Activated CD8-positive, alpha-beta memory T cell treated with anti-CD3 and anti-CD28 coated beads, Interleukin-2, amount 50 U/mL, for 1 hour (primary cell): ENCODE results near the gene SLC6A18.

Source experiments
- DNase-seq: peaks from one replicate; pipeline ENCODE4 v3.0.0-alpha.2; 2020; ENCODE audit errors: extremely low read depth

SLC6A18 gene

GRCh38 chr5:1202798-1203185 is 22.4 kb upstream of the SLC6A18 start:
- no peak for DNase-seq

- no peak for DNase-seq
These were observed 21.7 kb upstream of the SLC6A18 start for GRCh38 chr5:1203311-1203967.

- DNase-seq, result no peak
These were observed 21.1 kb upstream of the SLC6A18 start for GRCh38 chr5:1203968-1204692.

- DNase-seq, result no peak
These were observed 20.4 kb upstream of the SLC6A18 start for GRCh38 chr5:1204693-1205242.

- DNase-seq, result no peak
These were observed 19.7 kb upstream of the SLC6A18 start for GRCh38 chr5:1205255-1206180.

GRCh38 chr5:1206521-1207412 is 18.4 kb upstream of the SLC6A18 start:
- DNase-seq, result no peak

GRCh38 chr5:1207555-1207954 is 17.6 kb upstream of the SLC6A18 start:
- DNase-seq, result no peak

GRCh38 chr5:1208221-1208742 is 16.9 kb upstream of the SLC6A18 start:
- DNase-seq, result no peak

GRCh38 chr5:1208743-1209488 is 16.3 kb upstream of the SLC6A18 start:
- no peak for DNase-seq

GRCh38 chr5:1209489-1209852 is 15.7 kb upstream of the SLC6A18 start:
- no peak for DNase-seq

GRCh38 chr5:1209896-1210776 is 15.0 kb upstream of the SLC6A18 start:
- no peak for DNase-seq

- DNase-seq, result no peak
These were observed 14.3 kb upstream of the SLC6A18 start for GRCh38 chr5:1210832-1211251.

- no peak for DNase-seq
These were observed 13.5 kb upstream of the SLC6A18 start for GRCh38 chr5:1211701-1212100.

GRCh38 chr5:1212271-1212670 is 12.9 kb upstream of the SLC6A18 start:
- DNase-seq, result no peak

- no peak for DNase-seq
These were observed 12.3 kb upstream of the SLC6A18 start for GRCh38 chr5:1212881-1213280.

GRCh38 chr5:1213508-1214162 is 11.5 kb upstream of the SLC6A18 start:
- no peak for DNase-seq

- no peak for DNase-seq
These were observed 10.8 kb upstream of the SLC6A18 start for GRCh38 chr5:1214163-1214935.

GRCh38 chr5:1214936-1215220 is 10.3 kb upstream of the SLC6A18 start:
- DNase-seq, result no peak
